Upper lobe of left lung (tissue), 6 donors: ENCODE results near the gene CLEC4G. TPM values are rescaled to one million over a fixed set of nuclear protein-coding genes. Genes with fewer than 3 reads are reported as not detected.

Experiments
- ATAC-seq, 2 donors: fragments of 200-7000 bp; cut with Tn5 transposase; one replicate each; pipeline ENCODE4 v1.9.1; 2022; ENCODE audit warnings: mild to moderate bottlenecking in 2 of 2, moderate library complexity in 2 of 2; ENCODE audit not compliant: low FRiP score in 2 of 2
- DNase-seq, 2 donors: peaks; one replicate each; pipeline ENCODE4 v3.0.0-alpha.2; 2019 to 2020
- H3K27ac ChIP-seq, 4 donors: fragments of 200-600 bp; sonication (generic); one replicate each; pipeline ENCODE4 v1.5.1; 2016 to 2019
- H3K27me3 ChIP-seq, 4 donors: fragments of 200-600 bp; sonication (generic); one replicate each; pipeline ENCODE4 v1.5.1; 2017 to 2019
- H3K36me3 ChIP-seq, 4 donors: fragments of 200-600 bp; sonication (generic); one replicate each; pipeline ENCODE4 v1.5.1; 2016 to 2019
- H3K4me1 ChIP-seq, 4 donors: fragments of 200-600 bp; sonication (generic); one replicate each; pipeline ENCODE4 v1.5.1; 2018 to 2019
- H3K4me3 ChIP-seq, 4 donors: fragments of 200-600 bp; sonication (generic); one replicate each; pipeline ENCODE4 v1.5.1; 2017 to 2019; ENCODE audit warnings: mild to moderate bottlenecking in 2 of 4, moderate library complexity in 1 of 4
- H3K9me3 ChIP-seq, 4 donors: fragments of 200-600 bp; sonication (generic); one replicate each; pipeline ENCODE4 v1.5.1; 2018 to 2019
- EP300 ChIP-seq, 4 donors: sonication (generic); formaldehyde crosslinking; IDR thresholded peaks; one replicate each; pipeline ENCODE4 v1.5.1; 2017; ENCODE audit warnings: antibody characterized with exemption in 4 of 4, control low read depth in 2 of 4
- POLR2A ChIP-seq, 4 donors: fragments of 450-650 bp; IDR thresholded peaks; one replicate each; pipeline ENCODE4 v1.5.1; 2016 to 2017; ENCODE audit warnings: antibody characterized with exemption in 4 of 4, mild to moderate bottlenecking in 2 of 4
- POLR2AphosphoS5 ChIP-seq, 2 donors: sonication (generic); formaldehyde crosslinking; IDR thresholded peaks; one replicate each; pipeline ENCODE4 v1.5.1; 2017; ENCODE audit warnings: antibody characterized with exemption in 2 of 2
- WGBS, 2 donors: methylation state at CpG; one replicate each; pipeline ENCODE4 v1.1.5; 2017 to 2018; 5-methylcytosine and 5-hydroxymethylcytosine counted together
- total RNA-seq, 6 donors: library from RNA; depleted of rRNA in 4 of 6; stranded (reverse); fragments of >200 nt in 4 of 6; gene quantifications; one replicate each; pipeline versions ENCODE4 v1.1.0 to v1.2.1, GENCODE V29; 2016 to 2021
- TF ChIP-seq, protein P1 (sequence below), 6 experiments: fragments of 450-650 bp in 4 of 6; fragments of 200-600 bp in 2 of 6; sonication (generic) in 2 of 6; IDR thresholded peaks; one replicate each; pipeline ENCODE4 v1.5.1; 2016 to 2019; ENCODE audit warnings: antibody characterized with exemption in 6 of 6
- donor health status: DM: no; HTN: no; CAD: no; lungs with moderate emphysema.
- donor health status: DM: no; HTN: yes; CAD: no; lungs with severe emphysema.

CLEC4G gene
- total RNA-seq, 6 donors from 2014 or later, result 0.40 to 2.5 (median 1.5) TPM; not detected in 2

DNA sequence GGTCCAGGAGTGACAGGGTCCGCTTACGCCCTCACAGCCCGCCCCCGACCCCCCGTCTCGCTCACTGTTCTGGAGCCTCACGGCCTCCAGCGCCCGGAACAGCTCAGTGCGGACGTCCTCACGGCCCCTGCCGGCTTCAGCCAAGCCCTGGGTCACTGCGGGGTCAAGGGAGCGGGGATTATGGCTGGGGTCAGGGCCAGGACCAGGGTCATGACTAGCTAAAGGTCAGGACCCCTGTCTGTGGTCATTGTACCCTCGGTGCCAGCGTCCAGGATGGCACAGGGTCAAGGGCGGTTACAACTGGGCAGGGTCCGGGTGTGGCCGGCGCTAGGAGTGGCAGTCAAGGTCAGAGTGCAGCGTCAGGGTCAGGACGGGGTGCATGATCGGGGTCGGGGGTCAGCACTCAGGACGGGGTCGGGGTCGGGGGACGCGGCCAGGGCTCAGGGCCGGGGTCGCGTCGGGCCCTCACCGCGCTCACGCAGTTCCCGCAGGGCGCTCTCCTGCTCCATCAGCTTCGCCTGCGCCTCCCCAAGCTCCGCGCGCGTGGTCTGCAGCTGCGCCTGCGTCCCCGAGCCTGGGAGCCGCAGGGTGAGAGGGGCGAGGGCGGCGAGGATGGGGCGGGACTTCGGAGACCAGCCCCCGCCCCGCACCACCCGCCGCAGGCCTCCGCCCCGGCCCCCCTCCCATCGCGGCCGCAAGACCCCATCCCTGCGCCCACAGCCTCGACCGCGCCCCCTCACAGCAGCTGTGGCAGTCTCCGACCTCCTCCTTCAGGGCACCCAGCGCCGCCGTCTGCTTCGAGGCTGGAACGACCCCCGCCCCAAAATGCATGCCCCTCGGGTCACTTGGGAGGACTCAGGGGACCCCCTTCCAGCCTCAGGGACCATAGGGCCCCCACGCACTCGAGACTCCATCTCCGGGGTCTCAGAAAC lies 1.4 kb downstream of the CLEC4G start:
- no peaks in the 10 kb centered on the region for H3K9me3 ChIP-seq
- 14% methylated on average over 11 of the region's 78 CpGs; no CpG with 5 or more reads in 1 of the 2 donors for WGBS, 2 donors
- no peaks in the 10 kb centered on the region for H3K36me3 ChIP-seq
- peaks cover 0 to 29% (median 12%) of the 10 kb centered on the region in 4 donors for H3K27me3 ChIP-seq
- peak in 1 of 2 donors; percentile 73 for DNase-seq
- H3K4me3 ChIP-seq, result no peak overlapping the region
- H3K27ac ChIP-seq, result no peak overlapping the region
- peaks cover 4 to 25% (median 21%) of the 10 kb centered on the region in 4 donors for H3K4me1 ChIP-seq
- TF ChIP-seq, protein P1, sequence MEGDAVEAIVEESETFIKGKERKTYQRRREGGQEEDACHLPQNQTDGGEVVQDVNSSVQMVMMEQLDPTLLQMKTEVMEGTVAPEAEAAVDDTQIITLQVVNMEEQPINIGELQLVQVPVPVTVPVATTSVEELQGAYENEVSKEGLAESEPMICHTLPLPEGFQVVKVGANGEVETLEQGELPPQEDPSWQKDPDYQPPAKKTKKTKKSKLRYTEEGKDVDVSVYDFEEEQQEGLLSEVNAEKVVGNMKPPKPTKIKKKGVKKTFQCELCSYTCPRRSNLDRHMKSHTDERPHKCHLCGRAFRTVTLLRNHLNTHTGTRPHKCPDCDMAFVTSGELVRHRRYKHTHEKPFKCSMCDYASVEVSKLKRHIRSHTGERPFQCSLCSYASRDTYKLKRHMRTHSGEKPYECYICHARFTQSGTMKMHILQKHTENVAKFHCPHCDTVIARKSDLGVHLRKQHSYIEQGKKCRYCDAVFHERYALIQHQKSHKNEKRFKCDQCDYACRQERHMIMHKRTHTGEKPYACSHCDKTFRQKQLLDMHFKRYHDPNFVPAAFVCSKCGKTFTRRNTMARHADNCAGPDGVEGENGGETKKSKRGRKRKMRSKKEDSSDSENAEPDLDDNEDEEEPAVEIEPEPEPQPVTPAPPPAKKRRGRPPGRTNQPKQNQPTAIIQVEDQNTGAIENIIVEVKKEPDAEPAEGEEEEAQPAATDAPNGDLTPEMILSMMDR (IDR thresholded peaks at IDR 0.05), result no peak
- TF ChIP-seq POLR2A (IDR thresholded peaks at IDR 0.05) (no peak), POLR2AphosphoS5 (IDR thresholded peaks at IDR 0.05) (no peak), EP300 (IDR thresholded peaks at IDR 0.05) (no peak)
- no peak for ATAC-seq

DNA sequence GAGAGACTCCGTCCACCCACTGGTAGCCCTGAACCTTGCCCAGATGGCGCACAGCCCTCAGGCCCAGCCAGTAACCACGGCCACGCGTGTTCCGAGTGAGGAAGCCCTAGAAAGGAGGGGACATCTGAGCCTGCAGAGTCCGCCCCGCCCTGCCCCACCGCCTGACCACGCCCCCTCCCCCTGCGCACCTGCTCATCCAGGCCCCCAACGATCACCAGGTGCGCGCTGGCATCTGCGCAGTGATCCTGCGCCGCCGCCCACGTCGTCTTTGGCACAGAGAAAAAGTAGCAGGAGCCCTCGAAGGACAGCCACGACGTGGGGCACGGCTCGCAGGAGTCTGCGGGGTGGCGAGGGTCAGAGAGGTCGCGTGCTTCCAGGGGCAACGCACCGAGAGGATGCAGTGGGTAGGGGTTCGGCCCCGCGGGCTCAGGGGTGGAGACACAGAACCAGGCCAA lies 2.1 kb downstream of the CLEC4G start:
- H3K4me3 ChIP-seq, result no peak overlapping the region
- H3K27me3 ChIP-seq, result peaks cover 0 to 29% (median 12%) of the 10 kb centered on the region in 4 donors
- peak in 1 of 2 donors; percentile 75 for DNase-seq

DNA sequence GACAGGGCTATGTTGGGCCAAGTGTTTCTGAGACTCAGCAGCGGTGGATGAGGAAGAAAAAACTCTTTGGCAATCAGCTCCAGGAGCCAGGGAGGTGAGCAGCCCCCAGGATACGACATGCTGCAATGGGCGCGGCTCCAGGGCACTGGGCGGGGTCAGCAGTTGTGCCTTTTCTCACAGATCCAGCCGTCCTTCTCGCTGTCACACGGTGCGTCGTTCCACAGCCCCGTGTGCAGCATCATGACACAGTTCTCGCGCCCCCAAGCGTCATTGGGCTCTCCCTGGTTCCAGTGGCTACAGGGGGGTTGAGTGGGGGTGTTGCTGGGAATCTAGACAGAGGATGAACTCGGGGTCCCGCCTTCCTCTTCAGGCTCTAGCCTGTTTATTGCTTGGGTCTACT lies 2.7 kb downstream of the CLEC4G start:
- 28% methylated on average over 13 to 14 of the region's 16 CpGs for WGBS, 2 donors
- H3K27me3 ChIP-seq, result peaks cover 0 to 29% (median 12%) of the 10 kb centered on the region in 4 donors
- no peak for TF ChIP-seq EP300 (IDR thresholded peaks at IDR 0.05)
- no peak for TF ChIP-seq POLR2A (IDR thresholded peaks at IDR 0.05)
- no peak for TF ChIP-seq POLR2AphosphoS5 (IDR thresholded peaks at IDR 0.05)
- TF ChIP-seq, protein P1 (IDR thresholded peaks at IDR 0.05), result no peak
- H3K4me3 ChIP-seq, result no peak overlapping the region
- ATAC-seq (no peak), DNase-seq (peak in 1 of 2 donors; percentile 77)
- peaks cover 4 to 21% (median 16%) of the 10 kb centered on the region in 4 donors for H3K4me1 ChIP-seq
- H3K27ac ChIP-seq, result no peak overlapping the region
- H3K36me3 ChIP-seq, result no peaks in the 10 kb centered on the region
- no peaks in the 10 kb centered on the region for H3K9me3 ChIP-seq

More for the DNA sequence above, 2.1 kb downstream of the CLEC4G start:
- no peaks in the 10 kb centered on the region for H3K36me3 ChIP-seq
- TF ChIP-seq POLR2AphosphoS5 (IDR thresholded peaks at IDR 0.05) (no peak), POLR2A (IDR thresholded peaks at IDR 0.05) (no peak), EP300 (IDR thresholded peaks at IDR 0.05) (no peak)
- TF ChIP-seq, protein P1 (IDR thresholded peaks at IDR 0.05), result no peak
- no peak overlapping the region for H3K27ac ChIP-seq
- peaks cover 4 to 25% (median 21%) of the 10 kb centered on the region in 4 donors for H3K4me1 ChIP-seq
- no peak for ATAC-seq
- WGBS, 2 donors, result 10 to 14% methylated on average over 7 to 25 of the region's 34 CpGs
- H3K9me3 ChIP-seq, result no peaks in the 10 kb centered on the region

DNA sequence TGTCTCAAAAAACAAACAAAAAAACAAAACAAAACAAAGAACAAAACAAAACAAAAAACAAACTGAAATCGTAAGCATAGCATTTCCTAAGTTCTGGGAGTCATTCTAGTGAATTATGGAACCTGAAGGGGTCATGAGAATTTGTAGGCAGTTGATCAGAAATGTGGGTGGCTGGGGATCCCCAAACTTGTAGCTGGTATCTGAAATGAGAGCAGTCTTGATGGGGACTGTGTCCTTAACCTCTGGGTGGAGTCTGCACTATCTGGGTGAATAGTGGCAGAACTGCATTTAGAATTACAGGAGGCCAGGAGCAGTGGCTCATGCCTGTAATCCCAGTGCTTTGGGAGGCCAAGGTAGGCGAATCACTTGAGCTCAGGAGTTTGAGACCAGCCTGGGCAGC lies 6.1 kb downstream of the CLEC4G start:
- Histone ChIP-seq H3K36me3 (no peaks in the 10 kb centered on the region), H3K4me3 (no peak overlapping the region), H3K9me3 (no peaks in the 10 kb centered on the region), H3K27me3 (peaks cover 0 to 23% (median 9%) of the 10 kb centered on the region in 4 donors), H3K4me1 (peaks cover 4 to 13% (median 11%) of the 10 kb centered on the region in 4 donors), H3K27ac (no peak overlapping the region)
- WGBS, 2 donors, result 74 to 75% methylated on average over 2 of the region's 2 CpGs
- DNase-seq, result no peak
- no peak for ATAC-seq
- TF ChIP-seq EP300 (IDR thresholded peaks at IDR 0.05) (no peak), POLR2A (IDR thresholded peaks at IDR 0.05) (no peak), POLR2AphosphoS5 (IDR thresholded peaks at IDR 0.05) (no peak)
- TF ChIP-seq, protein P1 (IDR thresholded peaks at IDR 0.05), result no peak
